ENCODE results near the gene CFAP73.

CFAP73 gene

GRCh38 chr12:113190761-113191160, 41.2 kb downstream of the CFAP73 start:
- no peaks in the 10 kb centered on the region for H3K9me3 ChIP-seq (ENCODE audit: control insufficient read depth, insufficient read depth, low read length)
- 0 out of 2 replicates have a peak, but pooled peaks cover 7% of the 10 kb centered on the region for H3K36me3 ChIP-seq (ENCODE audit: insufficient read depth, low read length)
- H3K4me1 ChIP-seq (ENCODE audit: insufficient read depth, low read length): peaks cover 20% of the 10 kb centered on the region
- no peak overlapping the region for H3K9ac ChIP-seq (ENCODE audit: low read depth, low read length)

- H3K9ac ChIP-seq (ENCODE audit: low read depth, low read length): no peak overlapping the region
- no peaks in the 10 kb centered on the region for H3K9me3 ChIP-seq (ENCODE audit: control insufficient read depth, insufficient read depth, low read length)
- 0 out of 2 replicates have a peak, but pooled peaks cover 7% of the 10 kb centered on the region for H3K36me3 ChIP-seq (ENCODE audit: insufficient read depth, low read length)
- H3K4me1 ChIP-seq (ENCODE audit: insufficient read depth, low read length): peaks cover 18% of the 10 kb centered on the region
Observed at GRCh38 chr12:113191227-113191626, 41.7 kb downstream of the CFAP73 start.

- no peaks in the 10 kb centered on the region for H3K9me3 ChIP-seq (ENCODE audit: control insufficient read depth, insufficient read depth, low read length)
- 0 out of 2 replicates have a peak, but pooled peaks cover 7% of the 10 kb centered on the region for H3K36me3 ChIP-seq (ENCODE audit: insufficient read depth, low read length)
- no peak overlapping the region for H3K9ac ChIP-seq (ENCODE audit: low read depth, low read length)
- H3K4me1 ChIP-seq (ENCODE audit: insufficient read depth, low read length): peaks cover 17% of the 10 kb centered on the region
Observed at GRCh38 chr12:113194971-113195391, 45.5 kb downstream of the CFAP73 start.

GRCh38 chr12:113195598-113195997, 46.1 kb downstream of the CFAP73 start:
- H3K4me1 ChIP-seq (ENCODE audit: insufficient read depth, low read length): peaks cover 14% of the 10 kb centered on the region
- H3K9me3 ChIP-seq (ENCODE audit: control insufficient read depth, insufficient read depth, low read length): no peaks in the 10 kb centered on the region
- no peak overlapping the region for H3K9ac ChIP-seq (ENCODE audit: low read depth, low read length)
- H3K36me3 ChIP-seq (ENCODE audit: insufficient read depth, low read length): 0 out of 2 replicates have a peak, but pooled peaks cover 7% of the 10 kb centered on the region

GRCh38 chr12:113196582-113196981, 47.1 kb downstream of the CFAP73 start:
- Histone ChIP-seq H3K4me1 (ENCODE audit: insufficient read depth, low read length) (peaks cover 10% of the 10 kb centered on the region), H3K9me3 (ENCODE audit: control insufficient read depth, insufficient read depth, low read length) (no peaks in the 10 kb centered on the region), H3K9ac (ENCODE audit: low read depth, low read length) (no peak overlapping the region), H3K36me3 (ENCODE audit: insufficient read depth, low read length) (no peaks in the 10 kb centered on the region)

- peaks cover 10% of the 10 kb centered on the region for H3K4me1 ChIP-seq (ENCODE audit: insufficient read depth, low read length)
- no peaks in the 10 kb centered on the region for H3K36me3 ChIP-seq (ENCODE audit: insufficient read depth, low read length)
- H3K9ac ChIP-seq (ENCODE audit: low read depth, low read length): no peak overlapping the region
- no peaks in the 10 kb centered on the region for H3K9me3 ChIP-seq (ENCODE audit: control insufficient read depth, insufficient read depth, low read length)
Observed at GRCh38 chr12:113196990-113197389, 47.5 kb downstream of the CFAP73 start.

- Histone ChIP-seq H3K36me3 (ENCODE audit: insufficient read depth, low read length) (no peaks in the 10 kb centered on the region), H3K9ac (ENCODE audit: low read depth, low read length) (no peak overlapping the region), H3K9me3 (ENCODE audit: control insufficient read depth, insufficient read depth, low read length) (no peaks in the 10 kb centered on the region), H3K4me1 (ENCODE audit: insufficient read depth, low read length) (peaks cover 6% of the 10 kb centered on the region; the same call in 1 of the 2 replicates)
Observed at GRCh38 chr12:113197518-113198077, 48.1 kb downstream of the CFAP73 start.

GRCh38 chr12:113198296-113198695, 48.8 kb downstream of the CFAP73 start:
- peaks cover 6% of the 10 kb centered on the region; the same call in 1 of the 2 replicates for H3K4me1 ChIP-seq (ENCODE audit: insufficient read depth, low read length)
- no peaks in the 10 kb centered on the region for H3K9me3 ChIP-seq (ENCODE audit: control insufficient read depth, insufficient read depth, low read length)
- no peak overlapping the region for H3K9ac ChIP-seq (ENCODE audit: low read depth, low read length)
- H3K36me3 ChIP-seq (ENCODE audit: insufficient read depth, low read length): no peaks in the 10 kb centered on the region

- Histone ChIP-seq H3K4me1 (ENCODE audit: insufficient read depth, low read length) (peaks cover 2% of the 10 kb centered on the region; the same call in 1 of the 2 replicates), H3K9me3 (ENCODE audit: control insufficient read depth, insufficient read depth, low read length) (no peaks in the 10 kb centered on the region), H3K9ac (ENCODE audit: low read depth, low read length) (no peak overlapping the region), H3K36me3 (ENCODE audit: insufficient read depth, low read length) (no peaks in the 10 kb centered on the region)
Observed at GRCh38 chr12:113200021-113200797, 50.7 kb downstream of the CFAP73 start.

- H3K9me3 ChIP-seq (ENCODE audit: control insufficient read depth, insufficient read depth, low read length): no peaks in the 10 kb centered on the region; the same call in 1 of the 2 replicates
- no peaks in the 10 kb centered on the region for H3K36me3 ChIP-seq (ENCODE audit: insufficient read depth, low read length)
- no peak overlapping the region for H3K9ac ChIP-seq (ENCODE audit: low read depth, low read length)
- peaks cover 2% of the 10 kb centered on the region; the same call in 1 of the 2 replicates for H3K4me1 ChIP-seq (ENCODE audit: insufficient read depth, low read length)
Observed at GRCh38 chr12:113201187-113202177, 52.0 kb downstream of the CFAP73 start.

- Histone ChIP-seq H3K36me3 (ENCODE audit: insufficient read depth, low read length) (no peaks in the 10 kb centered on the region), H3K4me1 (ENCODE audit: insufficient read depth, low read length) (no peaks in the 10 kb centered on the region), H3K9ac (ENCODE audit: low read depth, low read length) (no peak overlapping the region), H3K9me3 (ENCODE audit: control insufficient read depth, insufficient read depth, low read length) (no peaks in the 10 kb centered on the region; the same call in 1 of the 2 replicates)
Observed at GRCh38 chr12:113202300-113203075, 53.0 kb downstream of the CFAP73 start.

- Histone ChIP-seq H3K9ac (ENCODE audit: low read depth, low read length) (no peak overlapping the region), H3K36me3 (ENCODE audit: insufficient read depth, low read length) (no peaks in the 10 kb centered on the region), H3K9me3 (ENCODE audit: control insufficient read depth, insufficient read depth, low read length) (no peaks in the 10 kb centered on the region; the same call in 1 of the 2 replicates), H3K4me1 (ENCODE audit: insufficient read depth, low read length) (0 out of 2 replicates have a peak, but pooled peaks cover 5% of the 10 kb centered on the region)
Observed at GRCh38 chr12:113203852-113204760, 54.6 kb downstream of the CFAP73 start.

- H3K9ac ChIP-seq (ENCODE audit: low read depth, low read length): no peak overlapping the region
- 0 out of 2 replicates have a peak, but pooled peaks cover 5% of the 10 kb centered on the region for H3K4me1 ChIP-seq (ENCODE audit: insufficient read depth, low read length)
- no peaks in the 10 kb centered on the region for H3K36me3 ChIP-seq (ENCODE audit: insufficient read depth, low read length)
- no peaks in the 10 kb centered on the region; the same call in 1 of the 2 replicates for H3K9me3 ChIP-seq (ENCODE audit: control insufficient read depth, insufficient read depth, low read length)
Observed at GRCh38 chr12:113204804-113205203, 55.3 kb downstream of the CFAP73 start.
